Heart left ventricle (tissue), 13 donors: Measurements from ENCODE around the gene TPD52L2.

ENCODE experiments used
- POLR2A ChIP-seq, 2 donors: fragments of 450-650 bp; IDR thresholded peaks; one replicate each; pipeline ENCODE4 v1.6.1; 2017; ENCODE audit warnings: antibody characterized with exemption in 2 of 2, mild to moderate bottlenecking in 2 of 2, moderate library complexity in 2 of 2
- TF ChIP-seq, protein P1 (sequence below), 12 donors: fragments of 200-600 bp; sonication (generic) in 4 of 12; IDR thresholded peaks; one replicate each; pipeline versions ENCODE4 v1.5.0 to v1.8.0; 2018 to 2022; ENCODE audit warnings: antibody characterized with exemption in 12 of 12, mild to moderate bottlenecking in 5 of 12
- donor health status: ischemic (EF 13 %, LVEDD 7.1; RV severe dilation, severe dysfunction).
- donor health status: DM: no; HTN: yes; CAD: no.
- donor health status: DM: no; HTN: no; CAD: no.
- donor health status: ischemic (EF 25% LVEDD 6.9; RV normal size, moderate dysfunction).
- donor health status: ischemic (EF 25% LVEDD 5.7; RV mildly dilated, moderate dysfunction).
- donor health status: ischemic (EF 35%, LVEDD 5.7; RV mildly dilated, moderate dysfunction).
- donor health status: nonischemic (EF 11% LVEDD 7.7; RV severe dilation, severe dysfunction).
- donor health status: DM: yes; HTN: yes; CAD: no.
- donor health status: PGD.
- donor health status: ischemic (EF 29% LVEDD 5.4; RV normal size, mild dysfunction).
- donor health status: nonischemic (EF 23%, LVEDD 6.1; RV moderate dilation, normal function).

DNA sequence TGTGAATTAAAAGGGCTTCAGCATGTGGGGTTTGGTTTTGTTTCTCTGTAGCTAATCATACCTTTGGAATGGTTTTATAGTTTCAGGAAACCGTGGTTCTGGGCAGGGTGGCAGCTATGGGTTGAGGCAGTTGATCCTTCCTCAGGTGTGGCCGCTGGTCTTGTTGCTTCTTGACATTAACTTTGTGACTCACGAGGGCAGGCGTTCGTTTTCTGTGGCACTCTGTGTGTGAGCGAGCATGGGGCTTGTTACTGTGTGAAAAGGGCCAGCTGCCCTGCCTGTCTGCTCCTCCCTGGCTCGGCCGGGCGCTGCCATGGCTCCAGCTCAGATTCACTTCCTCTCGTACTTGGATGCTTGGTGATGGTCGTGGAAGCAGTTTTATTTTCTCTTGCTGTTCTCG, 46.1 kb downstream of the TPD52L2 start:
- TF ChIP-seq POLR2A (IDR thresholded peaks at IDR 0.05) = no peak
- TF ChIP-seq, protein P1, sequence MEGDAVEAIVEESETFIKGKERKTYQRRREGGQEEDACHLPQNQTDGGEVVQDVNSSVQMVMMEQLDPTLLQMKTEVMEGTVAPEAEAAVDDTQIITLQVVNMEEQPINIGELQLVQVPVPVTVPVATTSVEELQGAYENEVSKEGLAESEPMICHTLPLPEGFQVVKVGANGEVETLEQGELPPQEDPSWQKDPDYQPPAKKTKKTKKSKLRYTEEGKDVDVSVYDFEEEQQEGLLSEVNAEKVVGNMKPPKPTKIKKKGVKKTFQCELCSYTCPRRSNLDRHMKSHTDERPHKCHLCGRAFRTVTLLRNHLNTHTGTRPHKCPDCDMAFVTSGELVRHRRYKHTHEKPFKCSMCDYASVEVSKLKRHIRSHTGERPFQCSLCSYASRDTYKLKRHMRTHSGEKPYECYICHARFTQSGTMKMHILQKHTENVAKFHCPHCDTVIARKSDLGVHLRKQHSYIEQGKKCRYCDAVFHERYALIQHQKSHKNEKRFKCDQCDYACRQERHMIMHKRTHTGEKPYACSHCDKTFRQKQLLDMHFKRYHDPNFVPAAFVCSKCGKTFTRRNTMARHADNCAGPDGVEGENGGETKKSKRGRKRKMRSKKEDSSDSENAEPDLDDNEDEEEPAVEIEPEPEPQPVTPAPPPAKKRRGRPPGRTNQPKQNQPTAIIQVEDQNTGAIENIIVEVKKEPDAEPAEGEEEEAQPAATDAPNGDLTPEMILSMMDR (IDR thresholded peaks at IDR 0.05) = no peak
